ENCODE measurements around the gene GORASP1.

The GORASP1 gene

DNA sequence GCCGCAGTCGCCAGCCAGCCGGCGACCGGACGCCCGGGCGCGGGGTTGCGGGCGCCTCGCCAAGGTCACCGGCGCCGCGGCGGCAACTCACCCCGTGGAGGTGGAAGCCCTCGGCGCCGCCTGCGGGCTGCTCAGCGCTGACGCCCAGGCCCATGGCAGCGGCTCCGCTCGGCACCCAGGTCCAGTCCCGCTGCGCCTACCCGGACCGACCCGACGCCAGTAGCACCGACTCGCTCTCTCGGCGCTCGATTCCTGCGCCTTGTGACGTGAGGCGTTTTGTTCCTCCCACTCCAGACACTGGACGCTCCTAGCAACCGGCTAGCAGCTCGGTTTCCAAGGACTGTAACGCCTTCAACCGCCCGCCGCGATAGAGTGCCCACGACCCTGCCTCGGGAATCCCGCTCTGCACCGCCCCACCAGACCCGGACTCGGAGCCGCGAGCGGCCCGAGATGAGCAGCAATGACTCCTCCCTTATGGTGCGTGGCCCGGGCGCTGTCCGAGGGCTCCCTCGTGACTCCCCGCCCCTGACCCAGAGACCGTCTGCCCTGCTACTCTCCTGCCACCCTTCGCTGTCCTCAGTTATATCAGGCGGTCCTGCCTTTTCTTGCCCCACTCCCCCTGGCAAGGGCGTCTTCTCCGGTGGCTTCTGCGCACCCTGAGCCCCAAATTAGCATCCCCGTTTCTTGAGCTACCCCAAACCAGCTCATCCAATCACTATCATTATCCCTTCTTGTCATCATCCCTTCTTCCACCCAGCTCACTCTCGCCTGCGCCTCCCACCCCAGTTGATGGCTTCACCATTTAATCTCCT, at the start of gene GORASP1, which contains the start of gene TTC21A:
GORASP1 (minus strand) TSS at position 240 of the 812 bp plus-strand sequence; CDS start at position 154, 86 bp downstream.
TTC21A (plus strand) TSS at position 293 of the 812 bp plus-strand sequence; CDS start at position 451, 158 bp downstream.
- TF ChIP-seq, protein P1, sequence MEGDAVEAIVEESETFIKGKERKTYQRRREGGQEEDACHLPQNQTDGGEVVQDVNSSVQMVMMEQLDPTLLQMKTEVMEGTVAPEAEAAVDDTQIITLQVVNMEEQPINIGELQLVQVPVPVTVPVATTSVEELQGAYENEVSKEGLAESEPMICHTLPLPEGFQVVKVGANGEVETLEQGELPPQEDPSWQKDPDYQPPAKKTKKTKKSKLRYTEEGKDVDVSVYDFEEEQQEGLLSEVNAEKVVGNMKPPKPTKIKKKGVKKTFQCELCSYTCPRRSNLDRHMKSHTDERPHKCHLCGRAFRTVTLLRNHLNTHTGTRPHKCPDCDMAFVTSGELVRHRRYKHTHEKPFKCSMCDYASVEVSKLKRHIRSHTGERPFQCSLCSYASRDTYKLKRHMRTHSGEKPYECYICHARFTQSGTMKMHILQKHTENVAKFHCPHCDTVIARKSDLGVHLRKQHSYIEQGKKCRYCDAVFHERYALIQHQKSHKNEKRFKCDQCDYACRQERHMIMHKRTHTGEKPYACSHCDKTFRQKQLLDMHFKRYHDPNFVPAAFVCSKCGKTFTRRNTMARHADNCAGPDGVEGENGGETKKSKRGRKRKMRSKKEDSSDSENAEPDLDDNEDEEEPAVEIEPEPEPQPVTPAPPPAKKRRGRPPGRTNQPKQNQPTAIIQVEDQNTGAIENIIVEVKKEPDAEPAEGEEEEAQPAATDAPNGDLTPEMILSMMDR (IDR thresholded peaks at IDR 0.05; ENCODE audit: low read depth, low read length): no peak
- H3K4me3 ChIP-seq (ENCODE audit: low read depth, low read length): peak within 1 kb of the TSS; percentile 95

DNA sequence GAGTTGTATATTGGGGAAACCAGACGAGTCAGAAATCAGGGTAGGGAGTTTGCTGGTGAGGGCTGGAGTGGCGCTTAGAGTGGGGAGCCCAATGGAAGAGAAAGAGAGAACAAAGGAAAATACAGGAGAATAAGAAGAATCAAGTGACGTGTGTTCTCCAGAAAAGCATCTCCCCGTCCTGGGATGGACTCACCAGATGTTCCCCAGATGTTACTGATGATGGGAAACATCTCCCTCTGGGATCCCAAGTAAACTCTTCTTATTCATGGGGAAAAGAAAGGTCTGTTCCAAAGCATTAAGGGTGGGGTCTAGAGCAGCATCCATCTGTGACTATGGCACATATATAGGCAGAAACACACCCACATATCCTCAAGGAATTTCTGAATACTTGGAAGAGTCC, 49.0 kb upstream of the GORASP1 start:
- H3K4me3 ChIP-seq (ENCODE audit: low read depth, low read length): no peak overlapping the region
- TF ChIP-seq, protein P1 (IDR thresholded peaks at IDR 0.05; ENCODE audit: low read depth, low read length): no peak

DNA sequence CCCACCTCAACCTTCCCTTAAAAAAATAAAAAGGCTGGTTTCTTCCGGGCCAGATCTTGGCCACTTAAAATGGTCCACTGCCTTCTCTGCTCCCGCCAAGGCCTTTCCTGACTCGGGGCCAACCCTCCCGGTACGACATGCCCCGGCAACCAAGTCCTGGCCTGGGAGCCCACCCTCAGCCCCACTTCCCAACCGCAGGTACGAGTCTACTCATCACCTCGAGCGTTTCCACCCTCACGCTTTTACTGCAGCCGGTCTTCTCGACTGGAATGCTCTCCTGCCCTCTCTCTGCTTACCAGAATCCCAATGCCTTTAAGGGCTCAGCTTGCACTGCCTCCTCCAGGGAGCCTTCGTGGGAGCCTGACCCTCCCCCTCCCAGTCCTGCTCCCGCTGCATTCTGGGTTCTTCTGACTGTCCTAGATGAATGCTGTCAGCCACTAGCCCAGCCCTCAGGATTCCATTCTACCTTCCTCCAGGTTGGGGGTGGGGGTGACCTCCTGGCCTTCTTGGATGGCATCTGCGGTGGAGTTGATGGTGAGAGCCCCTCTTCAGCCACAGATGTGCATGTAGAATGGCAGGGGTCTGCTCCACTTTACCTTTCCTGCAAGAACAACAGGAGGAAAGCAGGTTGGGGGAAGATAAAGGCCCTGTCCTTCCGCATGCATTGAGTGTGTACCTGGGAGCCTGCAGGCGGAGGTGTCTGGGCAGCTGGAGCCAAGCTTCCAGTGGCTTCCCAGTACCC, 47.0 kb upstream of the GORASP1 start:
- H3K4me3 ChIP-seq (ENCODE audit: low read depth, low read length): no peak overlapping the region
- TF ChIP-seq, protein P1 (IDR thresholded peaks at IDR 0.05; ENCODE audit: low read depth, low read length): no peak

DNA sequence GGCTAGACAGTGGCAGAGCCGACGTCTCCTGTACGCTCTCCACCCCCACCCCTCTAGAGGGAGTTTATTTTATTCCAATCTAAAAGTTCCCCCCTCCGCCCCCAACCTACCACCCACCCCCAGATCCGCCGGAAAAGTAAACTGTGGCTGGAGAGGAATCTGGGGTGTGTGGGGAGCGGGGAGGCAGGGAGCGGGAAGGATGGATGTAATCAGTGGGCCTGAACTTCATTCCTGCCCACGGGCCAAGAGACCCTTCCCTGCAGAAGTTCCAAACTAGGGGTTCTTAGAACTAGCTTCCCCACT, 46.5 kb upstream of the GORASP1 start:
- H3K4me3 ChIP-seq (ENCODE audit: low read depth, low read length): peak overlapping the region; percentile 42
- TF ChIP-seq, protein P1 (IDR thresholded peaks at IDR 0.05; ENCODE audit: low read depth, low read length): no peak

DNA sequence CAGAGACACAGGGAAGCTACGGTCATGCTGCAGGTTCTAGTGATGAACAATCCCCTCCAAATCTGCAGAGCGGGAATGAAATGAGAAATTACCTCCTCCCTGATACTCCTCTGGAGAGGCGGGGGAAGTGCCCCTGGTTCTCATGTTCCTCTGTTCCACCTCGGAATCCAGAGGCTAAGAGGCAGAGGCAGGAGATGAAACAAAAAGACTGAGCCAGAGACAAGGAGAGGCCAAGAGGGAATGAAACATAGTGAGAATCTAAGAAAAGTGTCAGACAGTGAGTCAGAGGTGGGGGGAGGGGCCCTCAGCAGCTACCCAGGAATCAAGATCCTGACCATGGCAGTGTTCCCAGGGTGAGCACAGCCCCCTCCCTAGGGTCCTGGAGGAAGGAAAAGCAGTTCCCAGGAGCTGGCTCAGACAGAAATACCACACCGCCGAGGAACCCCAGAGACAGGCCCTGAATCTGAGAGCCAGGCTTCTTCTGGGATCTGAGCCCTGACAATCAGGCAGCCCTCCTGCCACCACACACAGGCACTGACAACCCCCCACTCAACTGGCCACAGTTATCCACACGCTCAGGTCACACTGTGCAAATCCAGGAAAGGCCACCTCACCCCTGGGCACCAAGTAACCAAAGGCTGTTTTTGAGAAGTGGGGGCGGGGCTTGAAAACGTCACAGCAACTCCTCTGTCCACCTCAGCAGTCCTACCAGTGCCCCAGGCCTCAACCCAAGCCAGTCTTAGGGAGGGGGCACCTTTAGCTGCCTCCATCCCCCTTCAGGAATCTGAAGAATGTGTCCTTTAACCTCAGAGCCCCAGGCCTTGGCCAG, 43.6 kb upstream of the GORASP1 start:
- TF ChIP-seq, protein P1 (IDR thresholded peaks at IDR 0.05; ENCODE audit: low read depth, low read length): no peak
- H3K4me3 ChIP-seq (ENCODE audit: low read depth, low read length): peak overlapping the region; percentile 89

DNA sequence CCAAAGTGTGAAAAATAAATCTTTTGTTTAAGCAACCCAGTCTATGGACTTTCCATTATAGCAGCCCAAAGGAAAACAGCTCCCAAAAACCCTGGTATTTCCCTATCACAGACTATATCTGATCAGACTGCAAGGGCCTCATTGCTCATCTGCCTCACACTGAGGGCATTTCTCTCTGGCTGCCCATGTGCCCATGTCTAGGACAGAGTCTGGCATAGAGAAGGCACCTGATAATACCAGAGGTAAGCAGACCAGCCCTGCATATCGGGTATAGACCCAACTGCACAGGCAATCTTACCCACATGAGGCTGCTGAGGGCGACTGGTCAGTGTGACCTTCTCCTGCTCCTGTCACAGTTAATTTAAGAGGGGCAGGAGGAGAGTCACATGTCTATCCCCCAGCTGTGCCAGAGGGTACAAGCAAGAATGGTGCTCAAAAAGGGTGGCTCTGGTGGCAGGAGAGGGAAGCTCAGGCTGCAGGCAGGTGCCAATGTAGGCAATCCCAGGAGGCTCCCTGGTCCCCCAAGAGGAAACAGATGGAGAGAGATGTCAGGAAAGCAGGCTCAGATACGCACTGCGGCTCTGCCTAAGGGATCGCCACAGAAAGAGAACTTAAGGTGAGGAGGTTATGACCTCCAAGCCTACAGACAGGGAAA, 42.8 kb upstream of the GORASP1 start:
- H3K4me3 ChIP-seq (ENCODE audit: low read depth, low read length): peak overlapping the region; percentile 89
- TF ChIP-seq, protein P1 (IDR thresholded peaks at IDR 0.05; ENCODE audit: low read depth, low read length): no peak

Measured in WI38 (cell line).